Right ventricle myocardium inferior (tissue), 1 donor: ENCODE measurements around the gene CDH2. TPM values are rescaled to one million over a fixed set of nuclear protein-coding genes. Genes with fewer than 3 reads are reported as not detected.
"Not testable (repeated sequence)": the region's sequence is repeated elsewhere in the genome, so short reads cannot be mapped to it uniquely, and the experiment has no call there.

Experiments used
- ATAC-seq: fragments of 200-7000 bp; cut with Tn5 transposase; one replicate; pipeline ENCODE4 v1.9.1; 2020; ENCODE audit warnings: mild to moderate bottlenecking, moderate library complexity
- DNase-seq: peaks from one replicate; pipeline ENCODE4 v3.0.0; 2021; ENCODE audit errors: missing footprints
- intact Hi-C: fragments of 100-400 bp; cut with DNase I; formaldehyde crosslinking; loops from one replicate; pipeline ENCODE4 v1.11.0; 2022
- total RNA-seq: library from RNA; stranded (reverse); fragmentation: NEBNext Ultra II Directional; extraction: Animal tissue kit (Norgen Biotek cat#: 25700); gene quantifications from one replicate; pipeline ENCODE4 v1.2.1, GENCODE V29; 2021
- donor health status: DM: no; HTN: yes; CAD: no; lungs with severe emphysema.

The CDH2 gene
- total RNA-seq, 1 donor from 2014 or later: 293 TPM

- intact Hi-C loops: no loop called here
- ATAC-seq (no peak), DNase-seq (no peak)
Measured at GRCh38 chr18:27921392-27921791, 255.5 kb downstream of the CDH2 start.

- ATAC-seq (no peak), DNase-seq (no peak)
- intact Hi-C loops: no loop called here
Measured at GRCh38 chr18:27920836-27921235, 256.1 kb downstream of the CDH2 start.

- DNase-seq, ATAC-seq, intact Hi-C loops: not testable (repeated sequence)
Measured at GRCh38 chr18:27906189-27906588, 270.7 kb downstream of the CDH2 start.

GRCh38 chr18:27903906-27904305 is 273.0 kb downstream of the CDH2 start:
- DNase-seq: no peak
- intact Hi-C loops: no loop called here
- ATAC-seq: no peak

- intact Hi-C loops: no loop called here
- no peak for ATAC-seq
- DNase-seq: no peak
Measured at GRCh38 chr18:27901424-27902226, 275.3 kb downstream of the CDH2 start.
